Fibroblast of lung (primary cell): ENCODE results near the gene COL11A1. TPM values are rescaled to one million over a fixed set of nuclear protein-coding genes. Genes with fewer than 3 reads are reported as not detected.

Experiments used
- DNase-seq, 2 donors: peaks; one replicate each; pipeline versions ENCODE4 v3.0.0 to v3.0.0-alpha.2; 2010; ENCODE audit warnings: low read depth in 2 of 2
- H2AFZ ChIP-seq: 2 replicates; pipeline ENCODE4 v1.5.1; 2012; ENCODE audit warnings: low read length, control low read depth, inconsistent platforms
- H3K27ac ChIP-seq: 2 replicates; pipeline ENCODE4 v1.5.1; 2011; ENCODE audit warnings: low read length, control low read depth; ENCODE audit not compliant: insufficient read depth
- H3K27me3 ChIP-seq: 2 replicates; pipeline ENCODE4 v1.5.1; 2011; ENCODE audit warnings: mild to moderate bottlenecking, low read length; ENCODE audit not compliant: control insufficient read depth, insufficient read depth
- H3K36me3 ChIP-seq: 2 replicates; pipeline ENCODE4 v1.5.1; 2011; ENCODE audit warnings: low read length; ENCODE audit not compliant: control insufficient read depth, insufficient read depth
- H3K4me1 ChIP-seq: 2 replicates; pipeline ENCODE4 v1.5.1; 2011; ENCODE audit warnings: low read length; ENCODE audit not compliant: control insufficient read depth, insufficient read depth; ENCODE audit errors: extremely low read depth
- H3K4me2 ChIP-seq: 2 replicates; pipeline ENCODE4 v1.5.1; 2011; ENCODE audit warnings: low read length, control low read depth; ENCODE audit not compliant: insufficient read depth; ENCODE audit errors: extremely low read depth
- H3K4me3 ChIP-seq, 4 experiments: fragments of 200-600 bp in 1 of 4; sonication (generic) in 1 of 4; replicated peaks in 1 of 4; 2 replicates each; pipeline ENCODE4 v1.5.1; 2011 to 2016; ENCODE audit warnings: low read length in 4 of 4, low read depth in 3 of 4, mild to moderate bottlenecking in 3 of 4, control low read depth in 2 of 4, inconsistent platforms in 1 of 4, mixed read lengths in 1 of 4; ENCODE audit not compliant: insufficient read depth in 1 of 4; ENCODE audit errors: control extremely low read depth in 1 of 4
- H3K79me2 ChIP-seq: 2 replicates; pipeline ENCODE4 v1.5.1; 2012; ENCODE audit warnings: mild to moderate bottlenecking, low read length, inconsistent platforms; ENCODE audit not compliant: control insufficient read depth, insufficient read depth
- H3K9ac ChIP-seq: 2 replicates; pipeline ENCODE4 v1.5.1; 2011; ENCODE audit warnings: mild to moderate bottlenecking, low read length, control low read depth; ENCODE audit not compliant: insufficient read depth
- H3K9me3 ChIP-seq: 2 replicates; pipeline ENCODE4 v1.5.1; 2012; ENCODE audit warnings: low read depth, low read length; ENCODE audit not compliant: control insufficient read depth, insufficient read depth
- H4K20me1 ChIP-seq: 2 replicates; pipeline ENCODE4 v1.5.1; 2011; ENCODE audit warnings: low read length; ENCODE audit not compliant: control insufficient read depth, insufficient read depth; ENCODE audit errors: extremely low read depth
- CTCF ChIP-seq, 2 donors: IDR thresholded peaks in 1 of 2; conservative IDR thresholded peaks in 1 of 2; 1 replicate in 1 of 2; 2 replicates in 1 of 2; pipeline ENCODE4 v1.5.1; 2011 to 2012; ENCODE audit warnings: low read length in 2 of 2, control low read depth in 1 of 2, inconsistent platforms in 1 of 2, low read depth in 1 of 2, mild to moderate bottlenecking in 1 of 2
- EZH2 ChIP-seq: IDR thresholded peaks from 2 replicates; pipeline ENCODE4 v1.5.1; 2012; ENCODE audit warnings: low read length, control low read depth, mild to moderate bottlenecking; ENCODE audit errors: missing control alignments
- polyA plus RNA-seq, 2 donors: library from polyadenylated mRNA; depleted of rRNA in 1 of 2; stranded (reverse) in 1 of 2; unstranded in 1 of 2; fragments of >200 nt; gene quantifications; 2 replicates each; pipeline ENCODE4 v1.2.1, GENCODE V29; 2011 to 2012; ENCODE audit warnings: missing spikeins in 1 of 2
- total RNA-seq: library from RNA; depleted of rRNA; stranded (reverse); fragments of >200 nt; gene quantifications from 2 replicates; pipeline ENCODE4 v1.2.1, GENCODE V29; 2014

Gene COL11A1
- total and polyA plus RNA-seq, 2 donors (not counting 1 experiment from before 2014, with no cell fraction given) = 2.6 to 8.9 TPM

- DNase-seq = no peak
- H3K4me2 ChIP-seq = no peak overlapping the region
- no peaks in the 10 kb centered on the region for H3K79me2 ChIP-seq
- H4K20me1 ChIP-seq = no peaks in the 10 kb centered on the region
- H3K36me3 ChIP-seq = no peaks in the 10 kb centered on the region
- TF ChIP-seq CTCF (conservative IDR thresholded peaks at IDR 0.05 in 1 of 2, IDR thresholded peaks at IDR 0.05 in 1 of 2; ENCODE audit: low read depth in 1 of 2, low read length in 2 of 2) = no peak
- TF ChIP-seq EZH2 = no peak
- H3K27me3 ChIP-seq = no peaks in the 10 kb centered on the region
- no peaks in the 10 kb centered on the region for H3K4me1 ChIP-seq
- no peaks in the 10 kb centered on the region for H3K9me3 ChIP-seq
- no peak overlapping the region for H2AFZ ChIP-seq
- H3K9ac ChIP-seq = no peak overlapping the region
- H3K4me3 ChIP-seq = no peak overlapping the region
- H3K27ac ChIP-seq = no peak overlapping the region
Measured at GRCh38 chr1:103145449-103145848, 37.1 kb upstream of the COL11A1 start.

GRCh38 chr1:103144681-103145080 is 36.4 kb upstream of the COL11A1 start:
- Histone ChIP-seq H3K36me3 (no peaks in the 10 kb centered on the region), H3K79me2 (no peaks in the 10 kb centered on the region), H3K4me1 (no peaks in the 10 kb centered on the region), H3K9me3 (no peaks in the 10 kb centered on the region), H3K9ac (no peak overlapping the region), H3K4me3 (no peak overlapping the region), H2AFZ (no peak overlapping the region), H3K27me3 (no peaks in the 10 kb centered on the region), H3K27ac (no peak overlapping the region), H4K20me1 (no peaks in the 10 kb centered on the region), H3K4me2 (no peak overlapping the region)
- DNase-seq = peak in 1 of 2 donors; percentile 6
- no peak for TF ChIP-seq EZH2
- TF ChIP-seq CTCF (conservative IDR thresholded peaks at IDR 0.05 in 1 of 2, IDR thresholded peaks at IDR 0.05 in 1 of 2; ENCODE audit: low read depth in 1 of 2, low read length in 2 of 2) = no peak

GRCh38 chr1:103142461-103142860 is 34.1 kb upstream of the COL11A1 start:
- H3K27me3 ChIP-seq = no peaks in the 10 kb centered on the region
- no peak overlapping the region for H3K9ac ChIP-seq
- H2AFZ ChIP-seq = no peak overlapping the region
- H3K9me3 ChIP-seq = no peaks in the 10 kb centered on the region
- H3K36me3 ChIP-seq = no peaks in the 10 kb centered on the region
- H3K4me1 ChIP-seq = no peaks in the 10 kb centered on the region
- H3K27ac ChIP-seq = no peak overlapping the region
- TF ChIP-seq CTCF (conservative IDR thresholded peaks at IDR 0.05 in 1 of 2, IDR thresholded peaks at IDR 0.05 in 1 of 2; ENCODE audit: low read depth in 1 of 2, low read length in 2 of 2) (no peak), EZH2 (no peak)
- no peak overlapping the region for H3K4me3 ChIP-seq
- no peak overlapping the region for H3K4me2 ChIP-seq
- H4K20me1 ChIP-seq = no peaks in the 10 kb centered on the region
- H3K79me2 ChIP-seq = no peaks in the 10 kb centered on the region
- peak in 1 of 2 donors; percentile 10 for DNase-seq
